Measurements from ENCODE around the gene PKNOX2.

DNA sequence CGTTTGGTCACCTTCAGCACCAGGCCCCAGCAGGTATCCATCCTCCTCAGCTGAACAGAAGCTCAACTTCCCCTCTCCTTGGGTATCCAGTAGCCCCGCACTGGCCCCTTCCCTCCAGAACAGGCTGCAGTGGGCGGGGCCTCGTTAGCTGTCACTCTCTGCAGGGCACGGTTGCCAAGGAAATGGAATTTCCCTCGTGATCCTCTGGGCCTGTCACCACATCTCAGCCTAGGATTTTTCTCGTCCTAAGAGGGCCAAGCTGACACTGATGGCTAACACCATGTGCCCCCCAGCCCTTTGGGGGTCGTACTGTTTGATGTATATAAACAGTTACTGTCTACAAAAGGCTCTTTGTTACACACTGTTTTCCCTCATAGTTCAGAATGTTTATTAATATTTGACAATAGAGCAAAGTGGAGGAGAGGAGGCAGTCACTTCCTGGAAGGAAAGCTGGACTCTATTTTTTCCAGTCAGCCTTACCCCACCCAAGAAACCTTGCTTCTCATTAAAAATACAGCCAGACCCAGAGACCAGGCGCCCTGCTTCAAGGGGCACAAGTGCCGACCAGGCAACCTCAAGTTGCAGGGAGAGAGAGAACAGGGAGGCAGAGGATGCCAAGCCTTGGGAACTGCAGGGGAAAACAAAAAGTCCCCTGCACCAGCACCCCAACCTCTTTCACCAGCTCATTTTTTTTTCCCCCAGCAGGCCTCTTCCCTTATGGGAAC, 287.0 kb downstream of the PKNOX2 start:
- TF ChIP-seq, protein P1, sequence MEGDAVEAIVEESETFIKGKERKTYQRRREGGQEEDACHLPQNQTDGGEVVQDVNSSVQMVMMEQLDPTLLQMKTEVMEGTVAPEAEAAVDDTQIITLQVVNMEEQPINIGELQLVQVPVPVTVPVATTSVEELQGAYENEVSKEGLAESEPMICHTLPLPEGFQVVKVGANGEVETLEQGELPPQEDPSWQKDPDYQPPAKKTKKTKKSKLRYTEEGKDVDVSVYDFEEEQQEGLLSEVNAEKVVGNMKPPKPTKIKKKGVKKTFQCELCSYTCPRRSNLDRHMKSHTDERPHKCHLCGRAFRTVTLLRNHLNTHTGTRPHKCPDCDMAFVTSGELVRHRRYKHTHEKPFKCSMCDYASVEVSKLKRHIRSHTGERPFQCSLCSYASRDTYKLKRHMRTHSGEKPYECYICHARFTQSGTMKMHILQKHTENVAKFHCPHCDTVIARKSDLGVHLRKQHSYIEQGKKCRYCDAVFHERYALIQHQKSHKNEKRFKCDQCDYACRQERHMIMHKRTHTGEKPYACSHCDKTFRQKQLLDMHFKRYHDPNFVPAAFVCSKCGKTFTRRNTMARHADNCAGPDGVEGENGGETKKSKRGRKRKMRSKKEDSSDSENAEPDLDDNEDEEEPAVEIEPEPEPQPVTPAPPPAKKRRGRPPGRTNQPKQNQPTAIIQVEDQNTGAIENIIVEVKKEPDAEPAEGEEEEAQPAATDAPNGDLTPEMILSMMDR (conservative IDR thresholded peaks at IDR 0.05; ENCODE audit: low read length) = no peak
- no peak for TF ChIP-seq EZH2phosphoT487 (IDR thresholded peaks at IDR 0.05; ENCODE audit: borderline replicate concordance, low read depth, low read length)

Data from OCI-LY7 (cell line).